Hepatocyte (in vitro differentiated cells): ENCODE measurements around the gene ZBTB33. TPM values are rescaled to one million over a fixed set of nuclear protein-coding genes. Genes with fewer than 3 reads are reported as not detected.

Source experiments
- DNase-seq: peaks from one replicate; pipeline ENCODE4 v3.0.0-alpha.2; 2016; ENCODE audit warnings: low spot score
- H2AFZ ChIP-seq: fragments of 200-600 bp; sonication (generic); 2 replicates; pipeline ENCODE4 v1.6.0; 2016; ENCODE audit warnings: antibody characterized with exemption, mild to moderate bottlenecking
- H3K27ac ChIP-seq: fragments of 200-600 bp; sonication (generic); 2 replicates; pipeline ENCODE4 v1.5.1; 2016; ENCODE audit warnings: mild to moderate bottlenecking
- H3K27me3 ChIP-seq: fragments of 200-600 bp; sonication (generic); 2 replicates; pipeline ENCODE4 v1.6.1; 2016
- H3K36me3 ChIP-seq: fragments of 200-600 bp; sonication (generic); replicated peaks from 2 replicates; pipeline ENCODE4 v1.5.1; 2016; ENCODE audit warnings: low read depth; ENCODE audit not compliant: insufficient read depth
- H3K4me1 ChIP-seq: fragments of 200-600 bp; sonication (generic); 2 replicates; pipeline ENCODE4 v1.5.1; 2016; ENCODE audit warnings: mild to moderate bottlenecking, moderate library complexity; ENCODE audit not compliant: insufficient read depth
- H3K4me2 ChIP-seq: fragments of 200-600 bp; sonication (generic); 2 replicates; pipeline ENCODE4 v1.6.0; 2016
- H3K4me3 ChIP-seq: fragments of 200-600 bp; sonication (generic); 2 replicates; pipeline ENCODE4 v1.5.1; 2016; ENCODE audit warnings: mild to moderate bottlenecking
- H3K79me2 ChIP-seq: fragments of 200-600 bp; sonication (generic); 2 replicates; pipeline ENCODE4 v1.6.0; 2017; ENCODE audit warnings: mild to moderate bottlenecking
- H3K9me2 ChIP-seq: fragments of 200-600 bp; sonication (generic); replicated peaks from 2 replicates; pipeline ENCODE4 v1.6.0; 2017; ENCODE audit warnings: mild to moderate bottlenecking; ENCODE audit not compliant: insufficient read depth
- H3K9me3 ChIP-seq: fragments of 200-600 bp; sonication (generic); 2 replicates; pipeline ENCODE4 v1.5.1; 2016; ENCODE audit warnings: low read depth, mild to moderate bottlenecking
- H4K20me1 ChIP-seq: fragments of 200-600 bp; sonication (generic); 2 replicates; pipeline ENCODE4 v1.6.0; 2016; ENCODE audit warnings: mild to moderate bottlenecking; ENCODE audit not compliant: insufficient read depth, poor library complexity, severe bottlenecking
- EZH2 ChIP-seq: fragments of 200-600 bp; sonication (generic); IDR thresholded peaks from 2 replicates; pipeline ENCODE4 v1.6.1; 2016; ENCODE audit warnings: antibody characterized with exemption, mild to moderate bottlenecking, borderline replicate concordance
- EZH2phosphoT487 ChIP-seq: fragments of 200-600 bp; sonication (generic); IDR thresholded peaks from one replicate; pipeline ENCODE4 v1.6.1; 2018; ENCODE audit warnings: antibody characterized with exemption, mild to moderate bottlenecking, low read depth, moderate library complexity; ENCODE audit not compliant: unreplicated experiment, severe bottlenecking
- WGBS: methylation state at CpG from one replicate; pipeline ENCODE4 v1.1.6; 2016; ENCODE audit warnings: low lambda C conversion rate; ENCODE audit errors: missing lambda C conversion rate; 5-methylcytosine and 5-hydroxymethylcytosine counted together
- polyA plus RNA-seq: library from polyadenylated mRNA; unstranded; fragments of >200 nt; fragmentation: Nextera tagmentation; extraction: Ambion mirVana; gene quantifications from 2 replicates; pipeline ENCODE4 v1.2.1, GENCODE V29; 2016
- total RNA-seq: library from RNA; depleted of rRNA; stranded (reverse); fragments of >200 nt; gene quantifications from 2 replicates; pipeline ENCODE4 v1.2.3, GENCODE V29; 2014
- TF ChIP-seq, protein P1 (sequence below): fragments of 200-600 bp; sonication (generic); IDR thresholded peaks from 2 replicates; pipeline ENCODE4 v1.5.1; 2016; ENCODE audit warnings: antibody characterized with exemption, mild to moderate bottlenecking; ENCODE audit not compliant: poor library complexity

The ZBTB33 gene
- total and polyA plus RNA-seq, 2 experiments from 2014 or later, result 5.5 to 25.2 TPM

DNA sequence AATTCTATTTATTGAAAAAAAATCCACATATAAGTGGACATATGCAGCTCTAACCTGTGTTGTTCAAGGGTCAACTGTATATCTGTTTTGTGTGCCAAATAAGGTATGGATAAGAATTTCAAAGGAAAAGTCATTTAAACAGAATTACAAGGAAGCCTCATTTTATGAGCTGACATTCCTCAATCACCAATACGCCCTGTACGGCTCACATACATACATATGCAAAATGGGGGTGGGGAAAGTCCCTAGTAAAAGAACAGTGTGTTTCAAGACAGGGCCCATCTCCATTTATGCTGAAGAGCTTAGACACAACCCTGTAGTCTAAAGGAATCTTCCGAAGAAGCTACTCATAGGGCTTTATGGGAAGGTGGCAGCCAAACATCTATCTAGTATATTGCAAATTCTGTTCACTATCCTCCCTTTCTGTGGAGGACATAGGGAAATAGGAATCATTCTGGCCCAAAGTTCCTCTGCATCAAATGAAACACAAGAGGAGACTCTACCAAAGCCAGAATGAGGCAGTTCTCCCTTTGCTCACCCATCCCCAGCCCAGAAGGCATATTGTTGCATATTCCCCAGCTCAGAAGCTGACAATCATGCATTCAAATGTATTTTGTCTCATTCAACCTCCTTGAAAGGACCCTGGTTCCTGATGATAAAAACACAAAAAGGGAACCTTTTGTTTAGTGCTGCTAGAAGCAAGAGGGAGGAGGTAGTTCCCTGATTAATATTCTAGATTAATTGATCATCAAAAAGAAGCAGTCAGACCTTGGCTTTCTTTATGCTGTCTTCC lies 13.7 kb upstream of the ZBTB33 start:
- Histone ChIP-seq H3K9me3 (no peaks in the 10 kb centered on the region), H3K4me1 (no peaks in the 10 kb centered on the region), H3K9me2 (no peaks in the 10 kb centered on the region), H3K27me3 (no peaks in the 10 kb centered on the region), H3K27ac (no peak overlapping the region), H4K20me1 (no peaks in the 10 kb centered on the region), H3K4me3 (no peak overlapping the region), H3K36me3 (no peaks in the 10 kb centered on the region), H3K79me2 (no peaks in the 10 kb centered on the region), H2AFZ (no peak overlapping the region), H3K4me2 (no peak overlapping the region)
- WGBS, result 85% methylated on average over 3 of the region's 3 CpGs
- TF ChIP-seq EZH2, result no peak
- TF ChIP-seq, protein P1, sequence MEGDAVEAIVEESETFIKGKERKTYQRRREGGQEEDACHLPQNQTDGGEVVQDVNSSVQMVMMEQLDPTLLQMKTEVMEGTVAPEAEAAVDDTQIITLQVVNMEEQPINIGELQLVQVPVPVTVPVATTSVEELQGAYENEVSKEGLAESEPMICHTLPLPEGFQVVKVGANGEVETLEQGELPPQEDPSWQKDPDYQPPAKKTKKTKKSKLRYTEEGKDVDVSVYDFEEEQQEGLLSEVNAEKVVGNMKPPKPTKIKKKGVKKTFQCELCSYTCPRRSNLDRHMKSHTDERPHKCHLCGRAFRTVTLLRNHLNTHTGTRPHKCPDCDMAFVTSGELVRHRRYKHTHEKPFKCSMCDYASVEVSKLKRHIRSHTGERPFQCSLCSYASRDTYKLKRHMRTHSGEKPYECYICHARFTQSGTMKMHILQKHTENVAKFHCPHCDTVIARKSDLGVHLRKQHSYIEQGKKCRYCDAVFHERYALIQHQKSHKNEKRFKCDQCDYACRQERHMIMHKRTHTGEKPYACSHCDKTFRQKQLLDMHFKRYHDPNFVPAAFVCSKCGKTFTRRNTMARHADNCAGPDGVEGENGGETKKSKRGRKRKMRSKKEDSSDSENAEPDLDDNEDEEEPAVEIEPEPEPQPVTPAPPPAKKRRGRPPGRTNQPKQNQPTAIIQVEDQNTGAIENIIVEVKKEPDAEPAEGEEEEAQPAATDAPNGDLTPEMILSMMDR, result no peak
- TF ChIP-seq EZH2phosphoT487, result no peak
- DNase-seq, result no peak

- no peaks in the 10 kb centered on the region for H3K36me3 ChIP-seq
- no peaks in the 10 kb centered on the region for H3K27me3 ChIP-seq
- H3K27ac ChIP-seq, result no peak overlapping the region
- H4K20me1 ChIP-seq, result no peaks in the 10 kb centered on the region
- no peak overlapping the region for H3K4me2 ChIP-seq
- no peaks in the 10 kb centered on the region for H3K9me3 ChIP-seq
- H2AFZ ChIP-seq, result no peak overlapping the region
- DNase-seq, result no peak
- H3K4me1 ChIP-seq, result no peaks in the 10 kb centered on the region
- H3K9me2 ChIP-seq, result no peaks in the 10 kb centered on the region
- H3K79me2 ChIP-seq, result peaks cover 2% of the 10 kb centered on the region
- no peak overlapping the region for H3K4me3 ChIP-seq
- TF ChIP-seq EZH2, result no peak
- TF ChIP-seq, protein P1, result no peak
- TF ChIP-seq EZH2phosphoT487, result no peak
- 89% methylated on average over 3 of the region's 4 CpGs for WGBS
Observed at GRCh38 chrX:120238933-120239332, 11.7 kb upstream of the ZBTB33 start.

GRCh38 chrX:120242813-120243212 lies 7.8 kb upstream of the ZBTB33 start:
- WGBS, result 75% methylated on average over 5 of the region's 5 CpGs

More at GRCh38 chrX:120242813-120243212, 7.8 kb upstream of the ZBTB33 start:
- no peaks in the 10 kb centered on the region for H3K27me3 ChIP-seq
- no peaks in the 10 kb centered on the region for H3K9me2 ChIP-seq
- TF ChIP-seq EZH2phosphoT487 (no peak), EZH2 (no peak)
- TF ChIP-seq, protein P1, result no peak
- no peak overlapping the region for H3K4me2 ChIP-seq
- H2AFZ ChIP-seq, result no peak overlapping the region
- no peaks in the 10 kb centered on the region for H3K9me3 ChIP-seq
- H3K4me3 ChIP-seq, result no peak overlapping the region
- H3K4me1 ChIP-seq, result no peaks in the 10 kb centered on the region
- H3K27ac ChIP-seq, result no peak overlapping the region
- H3K36me3 ChIP-seq, result no peaks in the 10 kb centered on the region
- DNase-seq, result no peak
- peaks cover 2% of the 10 kb centered on the region for H3K79me2 ChIP-seq
- H4K20me1 ChIP-seq, result no peaks in the 10 kb centered on the region
